NCI-H146 treated with DMSO at 0.1 percent for 48 hours (cell line): ENCODE data around the gene IQCN.

Source experiments
- DNase-seq: peaks from one replicate; lab custom pipeline; 2025; ENCODE audit not compliant: unreplicated experiment; lab: John Stamatoyannopoulos, UW

The IQCN gene, protein sequence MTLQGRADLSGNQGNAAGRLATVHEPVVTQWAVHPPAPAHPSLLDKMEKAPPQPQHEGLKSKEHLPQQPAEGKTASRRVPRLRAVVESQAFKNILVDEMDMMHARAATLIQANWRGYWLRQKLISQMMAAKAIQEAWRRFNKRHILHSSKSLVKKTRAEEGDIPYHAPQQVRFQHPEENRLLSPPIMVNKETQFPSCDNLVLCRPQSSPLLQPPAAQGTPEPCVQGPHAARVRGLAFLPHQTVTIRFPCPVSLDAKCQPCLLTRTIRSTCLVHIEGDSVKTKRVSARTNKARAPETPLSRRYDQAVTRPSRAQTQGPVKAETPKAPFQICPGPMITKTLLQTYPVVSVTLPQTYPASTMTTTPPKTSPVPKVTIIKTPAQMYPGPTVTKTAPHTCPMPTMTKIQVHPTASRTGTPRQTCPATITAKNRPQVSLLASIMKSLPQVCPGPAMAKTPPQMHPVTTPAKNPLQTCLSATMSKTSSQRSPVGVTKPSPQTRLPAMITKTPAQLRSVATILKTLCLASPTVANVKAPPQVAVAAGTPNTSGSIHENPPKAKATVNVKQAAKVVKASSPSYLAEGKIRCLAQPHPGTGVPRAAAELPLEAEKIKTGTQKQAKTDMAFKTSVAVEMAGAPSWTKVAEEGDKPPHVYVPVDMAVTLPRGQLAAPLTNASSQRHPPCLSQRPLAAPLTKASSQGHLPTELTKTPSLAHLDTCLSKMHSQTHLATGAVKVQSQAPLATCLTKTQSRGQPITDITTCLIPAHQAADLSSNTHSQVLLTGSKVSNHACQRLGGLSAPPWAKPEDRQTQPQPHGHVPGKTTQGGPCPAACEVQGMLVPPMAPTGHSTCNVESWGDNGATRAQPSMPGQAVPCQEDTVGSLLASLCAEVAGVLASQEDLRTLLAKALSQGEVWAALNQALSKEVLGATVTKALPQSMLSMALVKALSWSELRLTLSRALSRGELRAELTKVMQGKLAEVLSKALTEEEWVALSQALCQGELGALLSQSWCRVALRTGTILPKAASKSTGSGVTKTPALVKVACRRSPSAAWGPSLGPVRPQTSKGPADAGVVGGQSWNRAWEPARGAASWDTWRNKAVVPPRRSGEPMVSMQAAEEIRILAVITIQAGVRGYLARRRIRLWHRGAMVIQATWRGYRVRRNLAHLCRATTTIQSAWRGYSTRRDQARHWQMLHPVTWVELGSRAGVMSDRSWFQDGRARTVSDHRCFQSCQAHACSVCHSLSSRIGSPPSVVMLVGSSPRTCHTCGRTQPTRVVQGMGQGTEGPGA (N-terminal part only)

DNA sequence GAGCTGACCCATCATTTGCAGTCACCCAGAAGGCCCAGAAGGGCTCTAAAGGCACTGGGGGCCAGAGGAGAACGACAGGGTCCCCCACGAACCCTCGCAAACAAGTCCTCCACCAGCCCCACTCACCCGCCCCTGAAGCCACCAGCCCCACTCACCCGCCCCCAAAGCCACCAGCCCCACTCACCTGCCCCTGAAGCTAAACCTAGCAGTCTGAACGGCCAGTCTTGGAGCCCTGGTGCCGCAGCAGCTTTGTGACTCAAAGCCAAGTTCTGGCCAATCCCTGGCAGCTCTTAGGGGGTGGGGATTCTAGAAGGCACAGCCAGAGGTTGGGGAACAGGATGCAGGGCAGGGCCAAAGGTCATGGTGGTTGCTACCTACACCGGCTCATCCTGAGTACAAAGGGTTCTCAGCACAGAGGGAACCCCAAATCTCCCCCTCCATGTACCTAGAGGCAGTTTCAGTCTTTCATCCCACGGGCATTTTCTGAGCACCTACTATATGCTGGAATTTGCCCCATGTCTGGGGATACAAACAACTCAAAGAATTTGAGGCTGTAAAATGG lies at the start of gene IQCN:
IQCN (minus strand) TSS at position 234 of the 562 bp plus-strand sequence. CDS start 4,974 bp downstream, outside the sequence.
- DNase-seq = no peak

DNA sequence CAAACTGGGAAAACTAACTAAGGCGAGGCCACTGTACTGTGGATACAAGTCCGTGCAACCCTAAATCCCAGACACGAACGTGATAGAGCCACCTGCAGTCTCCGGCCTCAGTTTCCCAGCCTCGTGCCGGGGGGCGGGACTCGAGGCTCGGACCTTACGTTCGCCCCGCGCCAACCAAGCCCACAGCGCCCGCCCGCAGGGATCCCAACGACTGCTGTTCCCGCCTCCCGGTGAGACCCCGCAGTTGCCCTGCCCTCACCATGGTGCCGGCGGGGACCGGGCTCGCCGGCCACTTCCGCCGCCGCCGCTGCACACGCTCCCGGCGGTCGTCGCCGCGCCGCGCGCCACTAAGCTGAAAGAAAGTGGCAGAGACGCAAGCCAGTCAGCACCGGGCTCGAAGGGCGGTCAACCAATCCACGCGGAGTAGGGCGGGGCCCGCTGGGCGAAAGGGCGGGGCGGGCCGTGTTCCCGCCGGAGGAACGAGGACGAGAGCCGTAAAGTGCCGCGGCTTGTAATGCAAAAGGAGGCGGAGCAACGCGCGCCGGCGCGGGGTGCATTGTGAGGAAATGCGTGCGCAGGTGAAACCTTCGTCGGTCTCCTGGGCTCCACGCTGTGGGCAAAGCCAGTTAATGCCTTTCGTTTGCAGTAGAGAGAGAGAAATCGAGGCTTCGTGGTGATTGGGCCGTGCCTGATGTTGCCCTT lies 48.7 kb upstream of the IQCN start, which contains the start of gene LSM4:
LSM4 (minus strand) TSS at position 318 of the 702 bp plus-strand sequence; CDS start at position 262, 56 bp downstream.
- DNase-seq = peak; percentile 98

DNA sequence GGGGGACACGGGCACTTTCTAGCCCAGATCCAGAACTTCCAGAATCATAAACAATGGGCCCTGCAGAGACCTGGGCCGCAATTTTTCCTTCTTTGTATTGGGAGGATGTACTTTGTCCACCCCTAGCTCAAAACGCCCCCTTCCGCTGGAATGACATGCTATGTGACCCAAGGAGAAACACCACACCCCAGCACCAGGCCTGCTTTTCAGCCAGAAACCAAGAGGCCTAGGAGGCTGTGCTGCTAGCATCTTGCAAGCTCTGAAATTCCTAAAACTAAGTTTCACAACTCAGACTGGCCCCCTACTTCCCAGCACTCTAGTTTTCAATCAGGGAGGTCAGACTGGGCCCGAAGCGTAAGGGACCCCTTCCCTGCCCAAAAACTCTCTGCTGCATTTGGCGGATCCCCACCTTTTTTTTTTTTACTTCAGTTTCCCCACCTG lies 48.1 kb upstream of the IQCN start:
- peak; percentile 41 for DNase-seq

DNA sequence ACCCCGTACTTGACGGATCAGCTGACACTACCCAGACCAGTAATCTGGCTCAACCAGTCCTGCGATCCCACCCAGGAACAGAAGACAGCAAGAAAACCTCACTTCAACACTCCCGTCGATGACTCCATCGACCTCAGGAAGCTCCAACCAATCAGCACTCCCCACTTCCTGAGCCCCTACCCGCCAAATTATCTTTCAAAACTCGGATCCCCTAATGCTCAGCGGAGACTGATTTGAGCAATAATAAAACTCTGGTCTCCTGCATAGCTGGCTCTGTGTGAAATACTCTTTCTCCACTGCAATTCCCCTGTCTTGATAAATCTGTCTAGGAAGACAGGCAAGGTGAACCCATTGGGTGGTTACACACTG lies 47.5 kb upstream of the IQCN start:
- no peak for DNase-seq

DNA sequence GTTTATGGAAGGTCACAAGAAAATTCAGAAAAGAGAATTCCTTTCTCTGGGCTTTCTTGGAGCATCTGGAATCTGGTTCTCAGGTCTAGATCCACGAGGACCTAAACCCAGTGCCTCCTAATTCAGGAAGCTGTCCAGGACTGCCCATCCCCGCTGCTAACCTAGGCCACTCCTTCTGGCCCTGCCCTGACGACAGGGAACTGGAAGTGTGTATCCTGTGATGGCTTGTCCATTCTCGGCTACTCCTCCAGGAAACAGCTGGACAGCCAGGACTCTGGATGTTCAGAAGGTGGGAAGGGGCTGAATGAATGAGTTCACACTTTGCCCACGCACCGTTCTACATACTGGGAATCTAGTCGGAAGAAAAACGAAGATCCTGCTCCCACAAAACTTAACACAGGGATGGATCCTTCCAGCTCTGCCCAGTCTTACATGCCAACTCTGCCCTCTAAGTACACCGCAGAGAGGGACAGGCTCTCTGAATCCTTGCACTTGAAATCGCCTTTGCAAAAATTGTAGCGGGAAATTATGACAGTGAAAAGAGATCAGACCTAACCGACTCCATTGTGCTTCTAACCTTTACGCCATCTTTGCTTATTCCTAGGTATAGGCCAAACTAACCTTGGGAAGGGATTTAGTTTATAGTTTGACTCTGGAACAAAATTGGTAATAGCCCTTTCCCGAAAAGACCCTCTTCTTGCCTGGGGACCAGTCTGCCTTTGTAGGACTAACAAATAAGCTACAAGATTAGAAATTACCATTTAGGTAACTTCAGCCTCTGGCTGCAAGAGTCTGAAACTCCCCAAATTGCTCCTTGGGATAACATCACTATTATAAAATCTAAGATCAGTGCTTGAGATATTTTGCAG lies 46.8 kb upstream of the IQCN start:
- DNase-seq = no peak

DNA sequence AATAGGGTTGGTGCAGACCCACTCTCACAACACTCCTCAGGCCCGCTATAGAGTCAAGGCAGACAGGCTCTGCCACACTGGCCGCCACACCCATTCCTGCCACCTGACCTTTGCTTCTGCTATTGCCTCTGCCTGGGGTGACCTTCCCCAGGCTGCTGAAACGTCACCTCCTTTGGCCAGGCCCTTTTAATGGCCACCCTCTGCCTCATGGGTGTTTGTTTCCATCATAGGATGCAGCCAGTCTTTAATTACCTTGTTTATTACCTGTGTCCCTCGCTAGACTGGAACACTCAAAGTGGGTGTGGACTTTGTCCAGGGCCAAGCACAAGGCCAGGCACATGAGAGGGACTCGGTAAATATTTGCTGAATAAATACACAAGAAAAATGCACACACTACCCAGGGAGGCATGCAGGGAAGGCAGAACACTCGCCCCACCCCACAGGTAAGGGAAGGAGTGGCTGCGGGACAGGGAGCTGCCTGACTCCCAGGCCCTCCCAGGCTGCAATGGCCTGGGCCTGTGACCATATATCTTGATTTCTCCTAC lies 45.4 kb upstream of the IQCN start:
- no peak for DNase-seq

DNA sequence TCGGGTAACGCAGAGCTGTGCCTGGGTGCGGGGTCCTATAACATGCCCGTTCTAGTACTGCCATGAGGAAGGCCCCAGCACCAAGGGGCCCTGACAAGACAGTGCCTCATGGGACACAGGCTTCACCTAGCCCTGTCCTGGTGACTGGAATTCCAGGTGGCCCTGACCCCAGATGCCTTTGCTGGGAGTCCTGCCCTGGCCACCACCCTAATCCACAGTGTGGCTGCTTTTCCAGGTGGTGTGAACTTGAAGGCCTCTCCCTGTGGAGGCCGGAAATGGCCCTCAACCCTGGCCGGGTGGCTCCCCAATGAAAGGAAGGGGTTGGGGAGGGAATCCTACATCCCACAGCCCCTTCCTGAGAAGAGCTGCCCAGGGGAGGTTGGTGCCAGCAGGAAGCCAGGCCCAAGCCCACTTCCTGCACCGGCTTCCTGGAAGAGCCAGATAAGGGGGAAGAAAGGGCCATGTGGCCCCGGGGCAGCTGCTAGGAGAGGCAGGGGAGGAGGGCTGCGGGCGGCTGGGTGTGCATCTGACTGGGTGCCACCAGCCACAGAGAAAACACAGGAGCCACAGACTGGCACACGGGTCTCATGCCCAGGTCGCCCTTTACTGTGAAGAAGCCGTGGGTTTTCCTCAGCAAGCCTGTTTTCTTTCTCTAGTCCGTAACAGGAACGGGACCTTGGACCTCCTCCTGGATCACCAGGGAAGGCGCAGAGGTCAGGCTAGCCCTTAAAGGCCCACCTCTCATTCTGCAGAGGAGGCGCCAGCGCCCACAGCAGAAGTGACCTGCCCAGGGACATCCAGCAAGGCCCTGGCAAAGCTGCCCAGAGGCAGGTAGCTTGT lies 43.9 kb upstream of the IQCN start:
- no peak for DNase-seq

DNA sequence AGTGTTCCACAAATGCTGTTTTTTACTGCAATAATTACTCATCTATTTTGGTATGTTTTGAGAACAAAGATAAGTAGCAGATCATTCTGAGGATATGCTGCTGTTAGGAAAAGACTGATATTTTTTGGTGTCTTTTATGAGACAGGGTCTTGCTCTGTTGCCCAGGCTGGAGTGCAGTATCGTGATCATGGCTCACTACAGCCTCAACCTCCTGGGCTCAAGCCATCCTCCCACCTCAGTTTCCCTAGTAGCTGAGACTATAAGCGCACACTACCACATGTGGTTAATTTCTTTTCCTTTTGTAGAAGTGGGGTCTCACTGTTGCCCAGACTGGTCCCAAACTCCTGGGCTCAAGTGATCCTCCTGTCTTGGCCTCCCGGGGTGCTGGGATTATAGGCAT lies 39.1 kb upstream of the IQCN start:
- DNase-seq = no peak

DNA sequence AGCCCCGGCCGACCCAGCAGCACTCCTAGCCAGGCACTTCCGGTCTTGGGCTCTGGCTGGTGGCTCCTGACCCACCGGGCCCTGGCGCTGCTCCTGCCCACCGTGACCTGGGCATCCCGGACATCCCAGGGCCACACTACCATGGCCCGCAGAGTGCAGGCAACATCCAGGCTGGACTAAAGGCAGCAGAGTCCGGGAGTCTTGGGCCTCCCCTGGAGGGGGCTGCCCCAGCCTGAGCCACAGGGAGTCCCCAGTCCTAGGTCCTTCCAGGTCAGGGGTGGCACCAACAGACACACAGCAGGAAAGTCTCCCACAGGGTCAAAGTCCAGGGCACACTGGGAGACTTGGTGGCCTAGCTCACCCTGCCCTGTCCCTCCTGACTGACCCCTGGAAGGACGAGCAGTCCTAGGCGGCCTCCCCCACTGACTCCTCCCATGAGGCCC lies 37.9 kb upstream of the IQCN start:
- DNase-seq = no peak

DNA sequence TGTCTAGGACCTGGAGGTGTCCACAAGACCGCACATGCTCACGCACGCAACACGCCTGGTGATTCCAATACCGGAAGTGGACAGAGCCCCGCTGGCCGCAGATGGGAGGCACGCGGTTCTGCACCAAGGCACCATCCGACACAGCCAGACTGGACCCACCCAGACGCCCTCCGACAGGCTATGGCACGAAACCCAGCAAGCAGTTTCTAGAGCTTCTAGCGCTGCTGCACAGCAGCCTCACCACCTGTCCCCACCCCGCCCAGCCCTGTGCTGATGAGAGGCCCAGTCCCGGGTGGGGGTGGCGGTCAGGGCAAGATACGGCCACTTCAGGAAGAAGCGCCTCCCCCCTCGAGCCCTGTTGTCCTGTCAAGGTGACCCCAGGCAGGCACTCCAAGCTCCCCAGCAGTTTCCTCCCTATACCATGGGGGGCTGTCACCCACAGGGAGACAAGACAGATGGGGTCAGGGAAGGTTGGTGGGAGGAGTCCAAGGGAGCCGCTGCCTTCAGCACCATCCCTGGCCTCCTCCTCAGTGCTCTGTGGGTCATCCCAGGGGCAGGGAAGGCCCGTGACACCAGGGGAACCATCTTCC lies 37.3 kb upstream of the IQCN start:
- no peak for DNase-seq

DNA sequence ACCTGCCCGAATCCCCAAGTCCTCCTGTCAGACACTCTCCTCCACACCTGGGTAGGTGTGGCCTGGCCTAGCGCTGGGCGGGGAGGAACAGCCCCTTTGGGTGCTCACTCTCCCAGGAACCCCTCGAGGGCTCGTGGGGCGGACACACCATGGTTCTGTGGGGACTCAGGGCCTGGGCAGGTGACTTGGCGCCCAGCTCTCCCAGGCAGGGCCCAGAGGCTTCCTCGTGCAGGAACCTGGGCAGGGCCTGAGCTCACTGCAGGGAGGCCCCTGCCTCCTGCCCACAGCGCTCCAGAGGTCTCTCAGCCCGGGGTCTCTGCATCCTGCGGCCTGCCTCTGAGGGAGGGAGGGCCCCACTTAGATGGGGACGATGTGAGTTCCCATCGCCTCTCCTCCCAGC lies 36.7 kb upstream of the IQCN start:
- no peak for DNase-seq

DNA sequence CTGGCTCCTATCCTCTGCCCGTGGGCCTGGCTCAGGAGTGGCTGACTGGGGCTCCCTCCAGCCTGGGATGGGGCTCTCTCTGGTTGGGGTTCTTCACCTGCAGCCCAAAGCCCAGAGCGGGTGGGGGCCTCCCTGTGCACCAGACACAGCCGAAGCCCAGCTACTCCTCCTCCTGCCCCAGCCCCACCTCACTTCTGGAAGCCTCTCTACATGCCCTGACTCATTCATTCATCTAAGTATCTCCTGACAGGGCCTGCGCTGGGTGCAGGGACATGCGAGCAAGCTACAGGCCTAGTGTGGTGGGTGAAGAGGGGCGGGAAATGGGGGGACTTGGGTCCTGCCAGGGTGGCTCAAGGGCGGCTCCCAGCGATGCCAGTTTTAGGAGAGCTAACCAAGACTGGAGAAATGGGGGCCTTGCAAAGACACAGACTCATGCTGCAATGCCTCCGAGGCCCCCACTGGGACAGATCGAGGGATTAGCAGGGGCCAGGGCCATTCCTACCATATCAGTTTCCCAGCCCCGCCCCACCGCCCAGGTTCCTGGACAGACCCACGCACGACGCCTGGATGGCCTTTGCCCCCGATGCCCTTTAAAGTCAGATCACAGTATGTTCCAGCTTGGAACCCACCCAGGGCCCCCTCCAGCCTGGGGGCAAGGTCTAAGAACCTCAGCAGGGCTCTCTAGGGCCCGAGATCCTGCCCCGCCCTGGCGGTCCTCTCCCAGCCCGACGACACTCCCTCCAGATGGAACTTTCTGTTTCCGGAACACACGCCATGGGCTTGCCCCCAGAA lies 36.1 kb upstream of the IQCN start:
- no peak for DNase-seq

DNA sequence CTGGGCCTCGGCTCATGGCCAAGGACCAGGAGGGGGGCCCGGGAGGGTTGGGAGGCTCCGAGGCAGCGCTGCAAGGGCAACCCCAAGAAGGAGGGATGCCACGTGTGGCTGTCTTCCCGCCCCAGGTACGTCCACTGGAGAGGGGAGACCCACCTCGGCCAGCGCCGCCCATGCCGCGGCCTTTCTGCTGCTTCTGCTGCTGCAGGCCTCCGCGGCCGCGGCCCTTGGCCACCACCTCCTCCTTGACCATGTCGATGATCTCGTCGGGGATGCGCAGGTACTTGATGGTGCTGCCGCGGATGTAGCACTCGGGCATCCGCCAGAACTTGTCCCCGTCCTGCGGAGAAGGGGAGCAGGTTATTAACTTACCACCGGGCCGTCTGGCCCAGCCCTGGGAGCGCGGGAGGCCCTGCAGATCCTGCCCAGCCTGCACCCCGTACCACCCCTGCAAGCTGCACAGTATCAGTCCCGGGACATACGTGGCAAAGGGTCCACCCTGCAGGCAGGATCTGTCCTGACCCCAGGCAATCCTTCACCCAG lies 35.3 kb upstream of the IQCN start:
- DNase-seq = no peak

DNA sequence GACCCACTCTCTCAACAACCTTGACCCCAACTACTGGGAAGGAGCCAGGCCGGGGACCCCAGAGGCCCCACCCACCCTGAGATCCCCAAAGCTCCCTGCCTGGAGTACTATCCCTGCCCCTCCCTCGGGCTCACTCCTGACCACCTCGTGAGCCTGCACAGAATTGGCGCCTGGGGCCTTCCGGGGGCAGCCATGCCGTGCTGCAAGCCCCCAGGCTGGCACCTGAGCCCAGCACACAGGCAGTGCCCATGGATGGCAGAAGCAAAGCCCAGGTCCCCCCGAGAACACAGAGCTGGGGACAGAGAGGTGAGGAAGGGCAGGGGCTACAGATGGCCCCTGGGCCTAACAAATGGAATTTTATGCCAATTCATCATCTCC lies 34.7 kb upstream of the IQCN start:
- DNase-seq = no peak

DNA sequence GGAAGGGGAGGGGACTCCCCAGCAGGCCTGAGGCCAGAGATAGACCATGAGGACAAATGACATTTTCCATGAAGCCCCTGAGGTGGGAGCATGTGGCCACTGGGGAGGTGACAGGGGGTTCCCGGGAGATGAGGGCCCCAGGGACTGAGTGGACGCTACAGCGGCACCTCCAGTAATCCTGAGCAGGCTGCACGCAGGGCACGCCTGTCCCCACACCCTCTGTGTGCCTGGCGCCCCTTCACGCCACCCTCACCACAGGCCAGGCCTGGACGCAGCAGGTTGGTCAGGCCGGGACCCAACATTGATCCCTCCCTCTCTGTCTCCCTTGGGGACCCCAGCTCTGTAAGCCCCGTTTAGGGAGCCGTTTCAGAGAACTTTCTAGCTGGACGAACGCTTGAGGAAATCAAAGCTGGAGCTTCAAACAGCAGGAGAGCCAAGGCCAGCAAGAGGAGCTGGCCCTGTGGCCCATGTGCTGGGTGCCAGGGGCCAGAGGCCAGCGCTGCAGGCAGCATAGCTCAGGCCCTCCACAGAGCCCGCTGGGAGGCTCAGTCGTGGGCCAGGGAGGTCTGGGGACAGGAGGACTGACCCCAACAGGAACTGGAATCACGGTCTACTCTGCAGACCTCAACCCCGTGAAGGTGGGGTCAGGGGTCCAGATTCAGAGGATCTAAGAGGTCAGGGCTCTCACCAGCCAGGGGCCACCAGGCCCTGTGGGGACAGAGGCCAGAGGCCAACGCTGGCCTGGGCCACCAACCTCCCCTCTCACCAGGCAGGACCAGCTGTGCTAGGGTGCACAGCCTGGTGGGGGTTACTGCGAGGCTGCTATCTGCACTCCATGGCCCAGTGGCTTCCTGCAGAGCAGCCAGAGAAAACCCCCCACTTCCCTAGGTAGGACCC lies 34.0 kb upstream of the IQCN start:
- no peak for DNase-seq

DNA sequence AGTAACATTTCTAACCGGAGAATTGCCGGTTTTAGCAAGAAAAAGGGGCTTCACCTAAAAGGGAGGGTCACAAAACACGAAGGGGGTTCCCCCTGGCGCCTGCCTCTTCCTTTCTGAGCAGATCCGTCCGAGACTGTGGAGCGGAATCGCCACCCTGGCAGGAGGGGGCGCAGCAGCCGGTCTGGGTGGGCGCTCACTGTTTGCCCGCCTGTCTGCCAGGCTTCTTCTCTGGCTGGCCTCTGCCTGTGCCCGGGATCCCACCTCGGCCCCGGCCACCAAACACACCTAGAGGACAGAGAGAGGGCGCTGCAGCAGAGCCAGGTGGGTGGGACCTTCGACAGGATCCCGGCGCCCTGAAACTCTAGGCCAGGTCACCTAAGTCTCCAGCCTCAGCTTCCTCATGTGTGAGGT lies 33.0 kb upstream of the IQCN start:
- DNase-seq = no peak
